Endothelial cell of umbilical vein (primary cell): ENCODE results near the gene TNFRSF21. TPM values are rescaled to one million over a fixed set of nuclear protein-coding genes. Genes with fewer than 3 reads are reported as not detected.

ENCODE experiments used
- BruUV-seq: library from RNA; stranded (reverse); fragments of 400-500 nt; replicated peaks from 2 replicates; lab custom pipeline; 2021; lab: Mats Ljungman, UMichigan
- CTCF ChIA-PET: fragments of 300-600, 350-600 bp; sonication (Branson Sonifier 250); formaldehyde crosslinking; loops from one replicate; lab custom pipeline; 2021; ENCODE audit warnings: antibody characterized with exemption, inconsistent platforms; lab: Charles Lee
- POLR2A ChIA-PET: fragments of 300-600, 350-600 bp; sonication (Branson Sonifier 250); formaldehyde crosslinking; loops from one replicate; lab custom pipeline; 2021; ENCODE audit warnings: antibody characterized with exemption, inconsistent platforms; lab: Charles Lee
- DNase-seq: peaks from one replicate; pipeline ENCODE4 v3.0.0-alpha.2; 2011; ENCODE audit warnings: low read depth, low spot score
- FAIRE-seq: peaks from 2 replicates; lab custom pipeline; 2011; peaks lifted over from hg19 to GRCh38; lab: Jason Lieb, UNC
- H2AFZ ChIP-seq: 2 replicates; pipeline ENCODE4 v1.6.0; 2012; ENCODE audit warnings: low read depth, low read length, control low read depth, inconsistent platforms
- H3K27ac ChIP-seq: 2 replicates; pipeline ENCODE4 v1.5.1; 2011; ENCODE audit warnings: low read depth, mild to moderate bottlenecking, control low read depth, low read length, moderate library complexity; ENCODE audit not compliant: insufficient read depth
- H3K27me3 ChIP-seq, 2 experiments: 2 replicates each; pipeline versions ENCODE4 v1.6.0 to v1.6.1; 2011; ENCODE audit warnings: low read length in 2 of 2, mixed read lengths in 1 of 2; ENCODE audit not compliant: control insufficient read depth in 2 of 2, insufficient read depth in 2 of 2
- H3K36me3 ChIP-seq, 2 experiments: 2 replicates in 1 of 2; 3 replicates in 1 of 2; pipeline ENCODE4 v1.5.1; 2011; ENCODE audit warnings: low read length in 2 of 2, mild to moderate bottlenecking in 1 of 2, moderate library complexity in 1 of 2; ENCODE audit not compliant: control insufficient read depth in 2 of 2, insufficient read depth in 2 of 2; ENCODE audit errors: extremely low read depth in 1 of 2
- H3K4me1 ChIP-seq: 3 replicates; pipeline ENCODE4 v1.5.1; 2011; ENCODE audit warnings: mild to moderate bottlenecking, low read length; ENCODE audit not compliant: control insufficient read depth, insufficient read depth; ENCODE audit errors: extremely low read depth
- H3K4me2 ChIP-seq: 2 replicates; pipeline ENCODE4 v1.6.1; 2011; ENCODE audit warnings: low read length, control low read depth, mixed read lengths; ENCODE audit not compliant: insufficient read depth
- H3K4me3 ChIP-seq, 3 experiments: fragments of 200-600 bp in 1 of 3; sonication (generic), shearing (Covaris generic) in 1 of 3; replicated peaks in 1 of 3; 2 replicates each; pipeline ENCODE4 v1.5.1; 2011 to 2016; ENCODE audit warnings: control low read depth in 3 of 3, low read length in 3 of 3, mild to moderate bottlenecking in 2 of 3, inconsistent platforms in 1 of 3, low read depth in 1 of 3, moderate library complexity in 1 of 3; ENCODE audit not compliant: insufficient read depth in 1 of 3
- H3K79me2 ChIP-seq: 2 replicates; pipeline ENCODE4 v1.6.0; 2012; ENCODE audit warnings: low read length, inconsistent platforms; ENCODE audit not compliant: control insufficient read depth, insufficient read depth
- H3K9ac ChIP-seq: replicated peaks from 2 replicates; pipeline ENCODE3; 2011; ENCODE audit warnings: low read length, control low read depth; ENCODE audit not compliant: insufficient read depth; ENCODE audit errors: extremely low read depth
- H3K9me1 ChIP-seq: replicated peaks from 3 replicates; pipeline ENCODE4 v1.6.0; 2011; ENCODE audit warnings: mild to moderate bottlenecking, low read length; ENCODE audit not compliant: control insufficient read depth, insufficient read depth; ENCODE audit errors: extremely low read depth
- H3K9me3 ChIP-seq: replicated peaks from 2 replicates; pipeline ENCODE4 v1.5.1; 2012; ENCODE audit warnings: low read length, inconsistent platforms; ENCODE audit not compliant: control insufficient read depth, insufficient read depth
- H4K20me1 ChIP-seq: replicated peaks from 2 replicates; pipeline ENCODE3; 2011; ENCODE audit warnings: mild to moderate bottlenecking, low read length; ENCODE audit not compliant: control insufficient read depth, insufficient read depth; ENCODE audit errors: extremely low read depth
- CTCF ChIP-seq, 2 donors: IDR thresholded peaks; 1 replicate in 1 of 2; 2 replicates in 1 of 2; pipeline ENCODE4 v1.5.1; 2011; ENCODE audit warnings: low read length in 2 of 2, mild to moderate bottlenecking in 2 of 2, moderate library complexity in 2 of 2, control low read depth in 1 of 2, inconsistent platforms in 1 of 2, low read depth in 1 of 2; ENCODE audit not compliant: insufficient read depth in 1 of 2; ENCODE audit errors: extremely low read depth in 1 of 2
- EZH2 ChIP-seq: IDR thresholded peaks from 2 replicates; pipeline ENCODE4 v1.6.1; 2012; ENCODE audit warnings: borderline replicate concordance, low read depth, mild to moderate bottlenecking, moderate library complexity, low read length, inconsistent platforms; ENCODE audit not compliant: severe bottlenecking
- FOS ChIP-seq: IDR thresholded peaks from 2 replicates; pipeline ENCODE4 v1.6.1; 2011; ENCODE audit warnings: mild to moderate bottlenecking, low read length, moderate library complexity, borderline replicate concordance; ENCODE audit not compliant: insufficient read depth
- GATA2 ChIP-seq: IDR thresholded peaks from 2 replicates; pipeline ENCODE4 v1.7.0; 2011; ENCODE audit warnings: low read depth, mild to moderate bottlenecking, moderate library complexity, mixed read lengths, low read length; ENCODE audit not compliant: insufficient read length, insufficient read depth
- JUN ChIP-seq: IDR thresholded peaks from 2 replicates; pipeline ENCODE4 v1.6.1; 2011; ENCODE audit warnings: borderline replicate concordance, low read depth; ENCODE audit not compliant: insufficient read length, insufficient read depth
- MAX ChIP-seq: IDR thresholded peaks from 2 replicates; pipeline ENCODE4 v1.6.1; 2011; ENCODE audit not compliant: insufficient read depth, insufficient read length
- POLR2A ChIP-seq: IDR thresholded peaks from 2 replicates; pipeline ENCODE4 v1.6.1; 2012; ENCODE audit warnings: low read depth, mild to moderate bottlenecking, control low read depth, low read length
- POLR2AphosphoS5 ChIP-seq: IDR thresholded peaks from 2 replicates; pipeline ENCODE4 v1.6.1; 2012; ENCODE audit warnings: low read depth, mild to moderate bottlenecking, control low read depth, low read length, moderate library complexity; ENCODE audit not compliant: insufficient read depth
- dilution Hi-C: fragments of 300-500 bp; cut with MboI; formaldehyde crosslinking; loops from one replicate; pipeline ENCODE4 v1.15.0; 2019; ENCODE audit warnings: low sequenced_read_pairs; ENCODE audit not compliant: extremely low pct_ligation_motif_present
- intact Hi-C: fragments of 100-400 bp; cut with micrococcal nuclease; formaldehyde crosslinking; loops from one replicate; pipeline ENCODE4 v1.10.0; 2022
- polyA plus RNA-seq, 4 experiments: library from polyadenylated mRNA; depleted of rRNA in 3 of 4; stranded (reverse) in 3 of 4; unstranded in 1 of 4; fragments of >200 nt; gene quantifications; 2 replicates each; pipeline versions ENCODE4 v1.2.1 to v1.2.3, GENCODE V29; 2011 to 2012; ENCODE audit warnings: missing spikeins in 1 of 4
- total RNA-seq: library from RNA; stranded (reverse); gene quantifications from 2 replicates; pipeline ENCODE4 v1.2.3, GENCODE V29; 2021

The TNFRSF21 gene
- total and polyA plus RNA-seq, 2 donors (not counting 3 experiments of a cell fraction or from before 2014, with no cell fraction given), result 26.0 to 40.6 TPM

GRCh38 chr6:47247227-47247797, 62.4 kb downstream of the TNFRSF21 start:
- ChIA-PET POLR2A (no interaction called here), CTCF (interaction anchor here (0.8 to 1.2 kb wide), 2 partner anchors 9 to 149 kb away, joined by 3 to 4 read pairs; no protein-coding TSS in a partner anchor)
- H2AFZ ChIP-seq, result no peak overlapping the region
- DNase-seq, result peak; percentile 69
- H3K9ac ChIP-seq, result no peak overlapping the region
- peaks cover 7% of the 10 kb centered on the region for H3K4me1 ChIP-seq
- no peak for FAIRE-seq
- no peak for TF ChIP-seq MAX
- TF ChIP-seq FOS, result no peak
- TF ChIP-seq POLR2AphosphoS5, result no peak
- no peak for TF ChIP-seq EZH2
- no peak for TF ChIP-seq POLR2A
- TF ChIP-seq JUN, result no peak
- no peak for TF ChIP-seq GATA2
- TF ChIP-seq CTCF (IDR thresholded peaks at IDR 0.05; ENCODE audit: extremely low read depth in 1 of 2, insufficient read depth in 1 of 2, low read depth in 1 of 2, low read length in 2 of 2), result no peak
- H3K27ac ChIP-seq, result no peak overlapping the region
- H3K36me3 ChIP-seq, result no peaks in the 10 kb centered on the region
- H3K9me3 ChIP-seq, result no peaks in the 10 kb centered on the region
- intact Hi-C loops, result no loop called here
- no peak overlapping the region for H3K4me3 ChIP-seq
- no peaks in the 10 kb centered on the region for H3K79me2 ChIP-seq
- dilution Hi-C loops, result loop anchor here (25.0 kb wide), 1 partner anchor 160 kb away; no protein-coding TSS in a partner anchor
- no peaks in the 10 kb centered on the region for H4K20me1 ChIP-seq
- no peak overlapping the region for H3K4me2 ChIP-seq
- BruUV-seq, result no TSS peak
- H3K27me3 ChIP-seq, result no peaks in the 10 kb centered on the region
- no peaks in the 10 kb centered on the region for H3K9me1 ChIP-seq
